Glomerular visceral epithelial cell (primary cell): ENCODE data around the gene CAMTA1.
"Not testable (repeated sequence)": the region's sequence is repeated elsewhere in the genome, so short reads cannot be mapped to it uniquely, and the experiment has no call there.

Source experiments
- DNase-seq: peaks from one replicate; pipeline ENCODE4 v3.0.0-alpha.2; 2016; ENCODE audit errors: extremely low spot score

The CAMTA1 gene

DNA sequence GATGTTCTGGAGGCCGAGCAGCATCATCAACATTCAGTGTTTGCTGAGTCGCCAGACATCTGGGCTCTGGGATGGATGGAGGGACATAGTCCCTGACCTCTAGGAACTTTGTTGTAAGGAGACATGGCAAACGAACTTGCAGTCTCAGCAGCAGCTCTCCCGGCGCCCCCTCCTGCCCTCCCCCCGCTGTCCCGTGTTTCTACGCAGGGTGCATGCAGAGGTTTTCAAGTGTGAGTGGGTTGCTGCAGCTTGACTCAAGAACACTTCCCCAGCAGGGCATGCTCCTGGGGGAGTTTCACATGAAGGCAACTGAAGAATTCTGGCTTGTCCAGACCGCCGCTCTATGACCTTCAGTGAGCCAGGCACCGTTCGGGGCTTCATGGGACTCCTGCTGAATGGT is 121.9 kb downstream of the CAMTA1 start:
- no peak for DNase-seq

DNA sequence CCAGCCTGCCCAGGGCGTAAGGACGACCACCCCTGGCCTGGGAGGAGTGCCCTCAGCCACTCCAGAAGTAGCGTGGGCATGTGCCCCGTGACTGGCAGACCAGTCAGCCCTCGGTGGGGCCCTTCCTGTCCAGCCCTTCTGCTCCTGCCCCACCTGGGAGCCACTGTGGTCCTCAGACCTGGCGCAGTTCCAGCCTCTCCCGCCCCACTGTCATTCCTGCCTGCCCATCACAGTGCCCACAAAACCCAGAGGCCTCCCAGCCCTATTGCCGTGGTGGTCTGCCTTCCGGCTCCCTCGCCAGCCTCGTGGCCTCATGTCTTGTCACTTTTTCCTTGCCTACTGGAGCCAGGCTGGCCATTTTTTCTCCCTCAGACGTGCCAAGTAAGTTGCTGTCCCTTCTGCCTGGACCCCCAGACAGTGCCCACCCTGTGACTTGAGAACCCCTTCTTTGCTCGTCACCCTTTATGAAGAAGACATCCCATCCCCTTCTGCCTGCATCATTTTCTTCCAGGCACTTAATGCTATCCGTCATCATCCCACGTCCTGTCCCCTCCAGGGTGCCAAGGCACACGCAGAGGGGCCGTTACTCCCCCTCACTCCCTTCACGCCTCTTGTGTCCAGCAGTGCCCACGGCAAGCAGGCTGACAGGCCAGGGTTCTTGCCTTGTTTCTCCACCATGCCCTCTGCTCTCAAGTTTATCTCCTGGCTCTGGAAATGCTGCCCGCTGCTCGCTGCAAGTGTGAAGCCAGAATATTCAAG is 122.6 kb downstream of the CAMTA1 start:
- no peak for DNase-seq

DNA sequence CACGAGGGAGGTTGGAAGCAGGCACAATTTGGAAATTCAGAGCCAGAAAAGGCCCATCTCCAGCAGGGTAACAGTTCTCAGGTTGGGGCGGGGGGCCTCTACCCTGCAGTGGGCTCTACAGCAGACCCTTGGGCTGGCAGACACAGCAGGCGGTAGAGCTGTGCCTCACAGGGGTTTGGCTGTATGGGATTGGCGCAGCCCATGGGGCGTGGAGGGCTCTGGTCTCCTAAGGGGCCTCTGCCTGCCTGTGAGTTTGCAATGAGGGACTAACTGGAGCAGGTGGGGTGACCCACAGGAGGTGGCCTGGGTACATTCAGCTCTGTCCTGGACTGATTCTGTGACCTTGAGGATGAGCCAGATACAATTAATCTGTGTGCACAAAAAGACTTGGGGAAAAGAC is 124.1 kb downstream of the CAMTA1 start:
- DNase-seq, result no peak

DNA sequence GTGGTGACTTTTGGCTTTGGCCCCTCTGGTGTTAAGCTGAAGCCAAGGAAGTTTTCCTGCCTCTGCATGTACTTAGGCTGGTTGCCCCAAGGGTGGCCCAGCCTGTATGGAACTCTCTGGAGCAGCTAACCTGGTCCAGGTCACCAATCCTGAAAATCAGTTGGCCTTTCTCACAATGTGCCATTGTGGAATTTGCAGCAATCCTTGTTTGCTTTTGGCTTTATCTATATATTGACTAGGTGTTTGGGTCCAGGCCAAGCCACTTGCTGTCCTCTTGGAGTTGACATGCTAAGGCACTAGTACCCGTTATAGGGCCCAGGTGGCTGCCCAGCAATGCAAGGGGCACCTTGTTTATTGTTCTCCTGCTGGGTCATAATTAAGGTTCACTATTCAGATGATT is 124.6 kb downstream of the CAMTA1 start:
- no peak for DNase-seq

DNA sequence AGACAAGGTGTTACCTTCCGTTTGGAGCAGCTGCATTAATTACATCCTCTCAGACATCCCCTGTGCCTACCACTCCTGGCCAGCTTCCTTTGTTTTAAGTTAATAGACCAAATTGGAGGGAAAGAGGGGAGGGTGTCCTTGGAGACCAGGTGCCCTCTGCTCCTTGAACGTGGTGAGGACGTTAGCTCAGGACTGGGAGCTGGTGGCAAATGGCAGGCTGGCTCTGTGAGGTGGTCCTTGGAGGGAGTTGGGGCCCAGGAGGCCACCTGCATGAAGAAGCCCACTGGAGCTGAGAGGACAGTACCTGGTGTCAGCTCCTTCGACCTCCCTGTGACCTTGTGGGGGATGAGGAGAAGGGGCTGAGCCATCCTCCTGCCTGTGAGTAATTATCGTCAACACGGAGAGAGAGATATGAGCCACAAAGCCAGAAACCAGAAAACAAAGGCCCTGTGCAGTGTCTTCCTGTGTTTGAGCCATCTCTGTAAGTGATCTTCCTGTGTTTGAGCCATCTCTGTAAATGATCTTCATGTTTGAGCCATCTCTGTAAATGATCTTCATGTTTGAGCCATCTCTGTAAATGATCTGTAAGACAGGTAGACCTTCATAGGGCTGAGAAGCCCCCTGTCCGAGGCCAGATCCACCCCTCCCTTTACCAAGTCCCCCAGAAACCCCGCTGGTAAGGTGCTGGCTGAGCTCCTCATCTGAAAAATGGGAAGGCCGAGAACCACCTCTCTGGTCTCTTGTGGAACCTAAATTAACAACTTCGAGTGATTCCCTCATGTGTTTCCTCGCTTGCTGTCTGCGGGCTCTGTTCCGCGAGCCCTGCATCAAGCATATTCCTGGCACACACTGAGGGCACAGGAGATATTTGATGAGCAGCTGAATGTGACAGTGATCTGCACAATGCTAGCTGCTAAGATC is 126.0 kb downstream of the CAMTA1 start:
- no peak for DNase-seq

DNA sequence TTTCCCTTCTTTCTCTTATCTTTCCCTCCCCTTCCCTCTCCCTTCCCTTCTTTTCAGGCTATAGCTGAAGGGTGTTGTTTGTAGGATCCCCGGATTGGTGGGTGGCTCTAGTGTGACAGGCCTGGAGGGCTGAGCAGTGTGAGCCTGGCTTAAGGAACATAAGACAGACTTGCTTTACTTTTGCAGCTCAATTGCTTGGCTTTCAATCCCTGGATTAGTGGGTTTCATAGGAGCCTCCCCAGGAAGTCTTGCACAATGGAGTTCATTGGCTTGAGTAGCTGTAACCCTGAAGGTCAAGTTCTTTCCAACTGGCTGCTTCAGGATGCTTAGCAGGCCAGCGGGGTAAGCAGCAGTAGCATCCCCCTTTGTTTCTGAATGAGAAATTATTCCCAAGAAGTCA is 126.7 kb downstream of the CAMTA1 start:
- DNase-seq, result no peak

DNA sequence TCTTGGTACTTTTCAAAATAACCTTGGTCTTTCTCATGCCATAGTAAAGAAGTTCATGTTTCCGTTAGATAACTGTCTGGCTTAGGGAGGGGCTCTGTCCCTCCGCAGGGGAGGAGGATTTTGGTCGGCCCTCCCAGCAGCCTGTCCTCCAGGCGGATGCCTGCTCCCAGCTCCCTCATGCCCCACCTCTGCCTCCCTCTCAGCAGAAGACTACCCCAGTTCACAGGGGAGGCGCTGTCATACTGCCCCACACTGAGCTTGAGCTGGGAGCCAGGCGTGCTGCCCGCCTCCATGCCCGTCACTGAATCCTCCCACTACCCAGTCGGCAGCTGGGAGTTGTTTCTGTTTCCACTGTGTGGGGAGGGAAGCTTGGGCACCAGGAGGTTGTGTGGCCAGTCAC is 127.3 kb downstream of the CAMTA1 start:
- no peak for DNase-seq

DNA sequence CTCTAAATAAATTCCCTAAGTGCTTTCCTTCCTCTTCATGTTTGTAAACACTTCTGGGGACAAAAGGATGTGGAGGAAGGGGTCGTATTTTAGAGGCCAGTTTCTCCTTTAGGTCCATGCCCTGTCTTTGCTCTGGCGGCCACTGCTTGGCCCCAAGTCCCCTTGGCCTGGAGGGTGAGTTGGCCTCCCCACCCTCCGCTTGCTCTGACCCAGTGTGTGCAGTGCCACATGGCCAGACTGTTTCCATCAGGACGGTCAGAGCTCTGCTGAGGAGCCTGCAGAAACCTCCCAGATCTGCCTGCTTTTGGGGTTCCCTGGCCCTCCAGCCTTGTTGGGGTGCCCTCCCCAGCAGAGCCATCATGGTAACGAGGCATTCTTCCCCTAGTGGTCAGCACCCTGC is 127.8 kb downstream of the CAMTA1 start:
- DNase-seq, result no peak

DNA sequence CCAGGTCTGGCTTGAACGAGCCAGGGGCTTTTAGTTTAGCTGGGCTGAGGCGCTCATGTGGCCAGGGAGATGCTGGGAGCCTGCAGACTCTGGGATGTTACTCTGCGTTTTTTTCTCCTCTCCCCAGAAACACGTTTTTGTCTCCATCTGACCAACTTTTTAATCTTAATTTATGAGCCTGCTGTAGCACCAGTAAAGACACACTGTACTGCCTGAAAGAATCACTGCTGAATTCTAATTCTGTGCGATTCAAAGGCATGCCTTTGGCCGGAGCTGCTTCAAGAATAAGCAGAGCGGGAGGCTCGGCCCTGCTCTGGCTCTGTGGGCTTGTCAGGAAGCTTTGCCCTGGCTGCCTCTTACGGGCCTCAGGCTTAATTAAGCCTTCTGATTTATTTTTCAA is 129.5 kb downstream of the CAMTA1 start:
- no peak for DNase-seq

DNA sequence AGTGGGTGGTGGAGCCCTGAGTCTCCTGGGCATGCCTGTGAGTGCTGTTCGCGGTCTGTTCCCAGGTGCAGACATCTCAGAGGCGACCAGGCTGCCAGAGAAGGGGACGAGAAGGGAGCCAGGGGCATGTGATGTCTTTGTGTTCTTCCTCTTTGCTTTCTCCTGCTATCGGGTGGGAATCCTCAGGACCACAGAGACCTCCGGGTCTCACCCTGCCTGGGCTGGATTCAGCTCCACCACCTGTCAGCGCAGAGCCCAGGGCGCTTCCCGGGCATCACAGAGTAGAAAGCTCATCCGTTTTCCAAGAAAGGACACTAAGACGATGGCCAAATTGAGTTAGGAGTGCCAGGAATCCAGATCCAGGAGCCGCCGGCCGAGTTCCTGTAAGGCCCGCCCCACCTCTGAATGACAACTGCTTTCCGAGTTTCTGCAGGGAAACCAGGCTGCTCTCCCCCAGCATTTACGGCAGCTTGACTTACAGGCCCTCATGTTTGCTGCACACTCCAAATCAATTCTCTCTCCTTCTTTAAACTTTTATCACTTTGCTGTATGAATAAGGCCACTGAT is 130.8 kb downstream of the CAMTA1 start:
- no peak for DNase-seq

DNA sequence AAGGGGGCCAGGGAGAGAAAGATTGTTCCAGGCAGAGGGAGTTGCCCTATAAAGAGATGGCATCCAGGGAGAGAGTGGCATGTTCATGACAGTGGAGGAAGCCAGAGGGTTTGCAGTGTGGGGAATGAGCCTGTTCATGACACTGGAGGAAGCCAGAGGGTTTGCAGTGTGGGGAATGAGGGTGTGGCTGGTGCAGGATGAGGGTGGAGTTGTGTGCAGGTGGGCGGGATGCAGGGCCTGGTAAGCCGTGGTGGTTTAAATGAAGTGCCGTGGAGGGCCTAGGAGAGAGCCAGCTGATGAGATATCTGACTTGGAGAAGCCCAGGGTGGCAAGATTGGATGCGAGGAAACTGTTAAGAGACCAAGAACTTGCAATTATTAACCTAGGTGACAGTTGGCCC is 131.8 kb downstream of the CAMTA1 start:
- DNase-seq, result no peak

DNA sequence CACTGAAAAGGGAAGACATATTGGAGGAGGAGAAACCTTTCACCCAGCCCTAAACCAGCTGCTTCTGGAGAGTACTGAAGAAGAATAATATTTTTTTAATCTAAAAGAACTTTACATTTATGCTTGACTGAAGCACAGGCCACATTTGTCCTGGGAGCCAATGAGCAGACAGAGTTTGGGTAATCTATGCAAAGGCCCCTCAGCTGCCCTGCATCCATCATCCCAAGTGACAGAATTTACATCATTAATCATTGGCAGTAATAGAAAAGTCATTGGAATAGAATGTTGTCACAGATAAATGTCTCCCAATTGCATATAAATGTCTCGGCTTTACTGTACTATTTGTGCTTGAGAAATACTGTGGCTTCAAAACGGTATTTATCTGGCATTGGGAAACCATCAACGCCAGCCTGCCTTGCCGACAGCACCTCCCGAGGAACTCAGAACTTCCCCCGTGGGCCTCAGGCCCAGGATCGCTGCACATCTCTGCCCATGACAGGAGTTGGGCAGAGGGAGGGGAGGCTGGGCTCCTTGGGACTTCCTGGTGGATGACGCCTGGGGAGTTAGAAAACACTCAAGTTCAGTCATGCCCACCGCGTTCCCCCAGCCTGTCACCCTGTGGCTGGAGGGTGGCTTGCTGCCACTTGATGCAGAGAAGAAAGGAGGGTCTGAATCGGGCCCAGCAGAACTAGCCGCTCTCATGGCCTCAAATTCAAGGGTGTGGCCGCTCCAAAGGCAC is 133.1 kb downstream of the CAMTA1 start:
- DNase-seq, result no peak

DNA sequence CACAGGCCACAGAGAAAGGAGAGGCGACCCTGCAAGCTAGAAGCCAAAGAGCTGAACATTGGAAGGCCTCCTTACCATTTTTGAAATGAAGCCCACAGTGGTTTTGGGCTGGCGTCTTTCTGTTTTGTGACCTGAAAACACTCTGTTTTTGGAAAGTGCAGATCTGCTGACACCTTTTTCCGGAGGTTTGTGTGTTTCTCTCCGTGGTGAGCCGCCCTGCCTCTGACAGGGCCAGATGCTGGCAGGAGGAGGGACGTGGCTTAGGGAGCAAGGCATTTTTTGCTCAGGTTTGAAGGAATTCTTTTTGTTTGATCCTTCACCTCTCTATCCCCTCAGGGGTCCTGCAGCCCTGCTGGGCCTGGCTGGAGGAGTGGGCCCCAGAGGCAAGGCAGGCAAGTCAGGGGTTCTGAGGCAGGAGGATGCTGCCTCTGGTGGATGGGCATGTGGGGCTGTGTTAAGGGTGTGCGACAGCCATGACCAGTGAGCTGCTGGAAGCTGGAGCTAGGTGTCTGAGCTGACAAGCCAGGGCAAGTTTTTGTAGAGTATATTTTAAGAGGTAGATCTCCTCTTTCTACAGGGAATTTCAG is 133.8 kb downstream of the CAMTA1 start:
- no peak for DNase-seq

DNA sequence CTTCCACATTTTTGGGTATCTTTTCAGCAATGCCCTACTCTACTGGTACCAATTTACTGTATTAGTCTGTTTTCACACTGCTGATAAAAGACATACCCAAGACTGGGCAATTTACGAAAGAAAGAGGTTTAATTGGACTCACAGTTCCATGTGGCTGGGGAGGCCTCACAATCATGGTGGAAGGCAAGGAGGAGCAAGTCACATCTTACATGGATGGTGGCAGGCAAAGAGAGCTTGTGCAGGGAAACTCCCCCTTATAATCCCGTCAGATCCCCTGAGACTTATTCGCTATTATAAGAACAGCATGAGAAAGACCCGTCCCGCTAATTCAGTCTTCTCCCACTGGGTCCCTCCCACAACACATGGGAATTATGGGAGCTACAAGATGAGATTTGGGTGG is 136.3 kb downstream of the CAMTA1 start:
- not testable (repeated sequence) for DNase-seq

DNA sequence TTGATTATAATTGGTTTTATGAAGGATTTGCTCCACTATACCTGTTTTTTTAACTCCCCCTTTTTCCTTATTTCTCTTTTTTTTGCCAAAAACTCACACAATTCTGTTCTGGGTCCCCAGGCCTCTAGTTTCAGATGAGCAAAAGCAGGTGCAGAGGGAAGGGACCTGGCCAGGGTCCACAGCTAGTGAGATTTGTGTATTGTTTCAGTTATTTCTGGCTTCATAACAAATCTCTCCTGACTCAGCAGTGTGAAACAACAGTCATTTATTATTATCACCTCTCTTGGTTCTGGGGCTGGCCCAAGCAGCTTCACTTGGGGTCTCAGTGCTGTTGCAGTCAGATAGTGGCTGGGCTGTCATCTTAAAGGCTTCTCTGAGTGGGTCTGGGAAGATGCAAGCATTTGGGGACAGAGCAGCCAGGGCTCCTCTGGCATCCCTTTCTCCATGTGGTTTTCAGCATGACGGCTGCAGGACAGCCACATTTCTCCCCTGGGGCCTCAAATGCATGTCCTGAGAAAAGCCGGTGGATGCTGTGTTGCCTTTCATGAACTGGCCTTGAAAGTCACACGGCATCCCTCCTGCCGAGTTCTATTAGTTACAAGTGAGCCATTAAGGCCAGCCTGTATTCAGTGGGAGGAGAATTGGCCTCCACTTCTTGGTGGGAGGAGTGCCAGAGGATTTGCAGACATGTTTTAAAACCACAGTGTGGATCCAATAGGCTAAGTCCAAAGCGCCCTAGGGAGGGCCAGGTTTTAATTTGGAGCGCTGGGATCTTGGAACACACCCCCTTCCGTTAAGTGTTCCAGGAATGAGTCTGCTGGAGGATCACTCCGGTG is 137.1 kb downstream of the CAMTA1 start:
- peak; percentile 8 for DNase-seq

DNA sequence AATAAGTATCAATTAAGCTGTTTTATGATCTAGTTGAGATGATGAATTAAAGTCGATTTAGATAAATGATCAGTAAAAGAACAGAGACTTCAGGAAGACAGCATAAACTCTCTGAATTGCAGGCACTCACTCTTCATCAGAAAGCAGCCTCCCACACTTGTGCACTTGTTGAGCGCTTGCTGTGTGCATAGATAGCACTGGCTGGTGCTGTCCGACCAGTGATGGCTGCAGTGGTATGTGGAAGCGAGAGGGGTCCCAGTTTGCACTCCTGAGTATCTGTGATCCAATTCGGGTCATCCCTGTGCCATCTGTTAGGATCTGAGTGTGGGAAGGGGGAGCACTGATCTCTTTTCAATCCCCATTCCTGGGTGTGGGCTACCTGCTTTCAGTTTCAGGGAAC is 137.8 kb downstream of the CAMTA1 start:
- no peak for DNase-seq

DNA sequence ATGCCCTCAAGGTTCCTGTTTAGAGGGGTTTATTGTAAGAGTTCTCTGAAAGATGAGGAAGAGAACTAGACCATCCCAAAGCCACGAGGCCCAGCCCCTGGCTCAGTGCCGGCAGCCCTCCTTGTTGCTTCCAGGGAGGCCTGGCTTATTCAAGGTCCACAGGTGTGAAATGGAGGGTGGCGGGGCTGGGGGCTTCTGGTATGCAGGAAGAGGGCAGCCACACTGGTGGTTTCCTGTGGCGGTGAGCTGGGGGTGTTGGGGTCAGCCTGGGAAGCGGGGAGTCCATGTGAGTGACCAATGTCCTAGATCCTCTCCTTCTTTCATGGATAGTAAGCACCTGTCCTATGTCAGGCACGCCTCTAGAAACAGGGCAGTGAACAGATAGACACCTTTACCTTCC is 138.2 kb downstream of the CAMTA1 start:
- DNase-seq, result no peak

DNA sequence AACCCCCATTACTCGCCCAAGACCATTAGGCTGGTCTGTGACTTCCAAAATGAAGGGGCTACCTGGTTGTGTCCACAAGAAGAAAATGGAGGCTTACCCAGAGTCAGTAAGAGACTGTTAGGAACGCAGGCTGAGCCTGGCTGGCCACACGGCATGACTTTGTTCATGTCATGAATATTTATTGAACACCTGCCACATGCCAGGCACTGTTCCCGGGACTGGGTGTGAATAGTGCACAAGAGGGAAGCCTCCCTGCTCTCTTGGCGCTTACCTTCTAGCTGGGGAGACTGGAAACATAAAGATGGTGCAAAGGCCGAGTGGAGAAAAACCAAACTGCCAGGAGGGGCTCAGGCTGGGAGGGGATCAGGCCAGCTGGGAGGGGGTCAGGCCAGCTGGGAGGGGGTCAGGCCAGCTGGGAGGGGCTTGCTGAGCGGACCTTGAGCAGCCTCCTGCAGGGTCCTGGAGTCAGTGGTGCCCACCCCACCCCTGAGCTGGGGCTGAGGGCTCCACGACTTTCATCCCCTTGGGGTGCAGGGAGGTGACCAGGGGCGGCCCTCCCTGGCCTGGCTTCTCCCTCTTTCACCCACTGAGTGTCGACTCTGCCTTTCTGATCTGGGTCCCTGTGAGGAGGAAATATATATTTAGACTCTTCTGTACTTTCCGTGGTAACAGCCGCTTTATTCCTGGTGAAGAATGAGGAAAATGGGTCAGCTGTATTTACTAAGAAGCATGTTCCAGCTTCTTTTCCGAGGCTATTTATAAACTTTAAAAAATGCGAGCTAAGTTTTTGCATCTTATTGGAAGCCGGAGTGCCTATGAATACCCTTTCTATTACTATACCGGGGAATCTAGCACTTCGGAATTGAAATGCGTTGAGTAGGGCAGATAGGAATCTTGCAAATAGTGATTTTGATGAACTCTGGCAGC is 139.0 kb downstream of the CAMTA1 start:
- DNase-seq, result no peak

DNA sequence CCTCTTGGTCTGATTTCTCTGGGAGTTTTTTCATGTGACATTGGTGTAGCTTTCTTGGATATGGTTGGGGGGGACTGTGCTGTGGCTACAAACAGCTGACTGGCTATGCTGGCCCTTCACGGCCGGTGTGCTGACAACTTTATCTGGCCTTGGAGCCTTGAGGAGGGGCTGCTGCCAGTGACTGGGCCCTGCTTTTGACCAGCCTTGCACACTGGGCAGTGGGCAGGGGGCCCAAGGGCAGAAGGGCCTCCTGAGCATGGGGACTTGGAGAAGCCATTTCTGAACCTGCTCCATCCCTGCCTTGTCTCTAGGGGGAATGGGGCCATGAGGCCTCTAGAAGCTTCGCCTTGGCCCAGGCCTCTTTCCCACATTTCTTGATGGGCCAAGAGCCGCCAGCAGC is 139.6 kb downstream of the CAMTA1 start:
- DNase-seq, result no peak

DNA sequence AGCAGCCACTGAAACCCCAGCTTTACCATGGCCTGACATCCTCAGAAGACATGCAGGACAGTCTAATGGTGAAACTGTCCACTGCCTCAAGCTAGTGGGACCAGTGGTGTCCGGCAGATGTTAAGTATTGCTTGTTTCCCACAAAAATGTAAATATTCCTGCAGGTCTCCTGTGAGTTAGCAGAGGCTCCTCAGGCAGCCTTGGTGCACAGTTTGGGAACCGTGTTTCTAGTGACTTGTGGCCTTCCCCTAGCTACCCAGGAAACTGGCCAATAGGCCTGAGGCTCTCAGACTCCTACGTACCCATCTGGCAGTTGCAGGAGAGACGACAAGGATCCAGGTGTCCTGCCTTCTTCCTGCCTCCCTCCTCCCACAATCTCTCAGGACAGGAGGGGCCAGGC is 142.4 kb downstream of the CAMTA1 start:
- DNase-seq, result no peak
